ENCODE data around the gene LSAMP. TPM values are rescaled to one million over a fixed set of nuclear protein-coding genes. Genes with fewer than 3 reads are reported as not detected.

LSAMP gene
- total and polyA plus RNA-seq, 2 of the 13 experiments (the other 11 are each of a cell fraction or from before 2014, with no cell fraction given): not detected

GRCh38 chr3:115783938-115784738, 661.1 kb downstream of the LSAMP start (continued):
- TF ChIP-seq PBX3 (CRISPR knock-in tag; IDR thresholded peaks at IDR 0.05; ENCODE audit: borderline replicate concordance) (no peak), MTERF4 (CRISPR knock-in tag; IDR thresholded peaks at IDR 0.05) (0 out of 2 replicates have a peak, but pooled peaks have one; percentile 45), ONECUT2 (CRISPR knock-in tag; IDR thresholded peaks at IDR 0.05) (no peak), HOMEZ (CRISPR knock-in tag; IDR thresholded peaks at IDR 0.05; ENCODE audit: low read depth) (peak; percentile 75; the same call in 1 of the 2 replicates), ZBTB10 (CRISPR knock-in tag; IDR thresholded peaks at IDR 0.05; ENCODE audit: borderline replicate concordance) (peak; percentile 20; the same call in 1 of the 2 replicates), IRF2 (CRISPR knock-in tag; IDR thresholded peaks at IDR 0.05) (no peak; the same call in 1 of the 2 replicates), JARID2 (CRISPR knock-in tag; IDR thresholded peaks at IDR 0.05; ENCODE audit: insufficient replicate concordance) (no peak), THAP11 (CRISPR knock-in tag; IDR thresholded peaks at IDR 0.05) (peak; percentile 52; the same call in 1 of the 2 replicates), ZFAT (CRISPR knock-in tag; conservative IDR thresholded peaks at IDR 0.05) (no peak), NCOA1 (CRISPR knock-in tag; IDR thresholded peaks at IDR 0.05) (no peak), PCBP2 (optimal IDR thresholded peaks at IDR 0.05; ENCODE audit: low read depth, low read length, poor library complexity, severe bottlenecking) (no peak), ZNF605 (CRISPR knock-in tag; IDR thresholded peaks at IDR 0.05) (peak; percentile 66), POGZ (CRISPR knock-in tag; IDR thresholded peaks at IDR 0.05) (peak; percentile 14; the same call in 1 of the 2 replicates), ZFY (CRISPR knock-in tag; IDR thresholded peaks at IDR 0.05) (peak; percentile 46; the same call in 1 of the 2 replicates), ZNF256 (CRISPR knock-in tag; conservative IDR thresholded peaks at IDR 0.05) (no peak), NKX3-1 (CRISPR knock-in tag; IDR thresholded peaks at IDR 0.05) (no peak), ZMYM4 (CRISPR knock-in tag; IDR thresholded peaks at IDR 0.05) (peak; percentile 59), PPARG (CRISPR knock-in tag; conservative IDR thresholded peaks at IDR 0.05) (0 out of 2 replicates have a peak, but pooled peaks have one; percentile 9), MED13 (CRISPR knock-in tag; IDR thresholded peaks at IDR 0.05) (no peak), MAF1 (CRISPR knock-in tag; IDR thresholded peaks at IDR 0.05; ENCODE audit: borderline replicate concordance) (no peak; the same call in 1 of the 2 replicates), NFE2L2 (IDR thresholded peaks at IDR 0.05; ENCODE audit: low read length) (no peak), ZBTB7A (CRISPR knock-in tag; IDR thresholded peaks at IDR 0.05) (peak; percentile 12; the same call in 1 of the 2 replicates), ZNF816 (CRISPR knock-in tag; IDR thresholded peaks at IDR 0.05; ENCODE audit: borderline replicate concordance) (0 out of 2 replicates have a peak, but pooled peaks have one; percentile 54), ZC3H4 (CRISPR knock-in tag; IDR thresholded peaks at IDR 0.05; ENCODE audit: borderline replicate concordance) (peak; percentile 68), MBNL3 (CRISPR knock-in tag; conservative IDR thresholded peaks at IDR 0.05) (no peak)

Measured in HepG2 (cell line).